Motor neuron (in vitro differentiated cells): ENCODE results near the gene DAG1. TPM values are rescaled to one million over a fixed set of nuclear protein-coding genes. Genes with fewer than 3 reads are reported as not detected.
A peak's percentile ranks its signal among the peaks of the same experiment; 100 is the strongest.

Experiments
- ATAC-seq, 8 experiments: fragments of 200-7000 bp; cut with Tn5 transposase; replicated peaks in 6 of 8; 2 replicates each; pipeline ENCODE4 v1.8.0; 2021; ENCODE audit warnings: mild to moderate bottlenecking in 8 of 8, moderate library complexity in 8 of 8
- H3K27ac ChIP-seq, 2 donors: fragments of 250-450 bp; sonication (Bioruptor Pico); 2 replicates each; pipeline ENCODE4 v1.9.0; 2021; ENCODE audit warnings: antibody characterized with exemption in 2 of 2, mild to moderate bottlenecking in 2 of 2, moderate library complexity in 1 of 2
- H3K4me1 ChIP-seq, 2 donors: fragments of 250-450 bp; sonication (Bioruptor Pico); replicated peaks in 1 of 2; 2 replicates each; pipeline ENCODE4 v1.6.1; 2021; ENCODE audit warnings: antibody characterized with exemption in 2 of 2, mild to moderate bottlenecking in 2 of 2, moderate library complexity in 1 of 2
- H3K4me3 ChIP-seq, 5 donors: fragments of 250-450 bp; sonication (Bioruptor Pico); 2 replicates each; pipeline ENCODE4 v1.9.0; 2021; ENCODE audit warnings: antibody characterized with exemption in 5 of 5, mild to moderate bottlenecking in 5 of 5, moderate library complexity in 4 of 5
- WGBS, 10 experiments: fragments of 450-650 bp; shearing (Covaris generic); methylation state at CpG; one replicate each; pipeline ENCODE4 v1.0.0; 2022; 5-methylcytosine and 5-hydroxymethylcytosine counted together
- in situ Hi-C, 9 experiments: fragments of 400-800 bp; cut with MboI; loops; one replicate each; pipeline ENCODE4 v1.15.0; 2021; ENCODE audit warnings: low sequenced_read_pairs in 9 of 9, low pct_unique_long_range_greater_than_20kb in 2 of 9; ENCODE audit not compliant: unreplicated experiment in 9 of 9
- total RNA-seq, 8 experiments: library from RNA; unstranded; fragments of 300-600 nt; gene quantifications; 2 replicates each; pipeline versions ENCODE4 v1.2.3 to v1.2.4, GENCODE V29; 2022

Gene DAG1
- total RNA-seq, 8 experiments from 2014 or later = 21.6 to 69.1 (median 37.5) TPM

- peak within 1 kb of the TSS; percentile 45 to 67 for H3K27ac ChIP-seq
- 0 to 50% (median 18%) methylated on average over 1 to 9 of the region's 76 CpGs; no CpG with 5 or more reads in 2 of the 10 experiments for WGBS, 10 experiments
- ATAC-seq = peak; percentile 70 to 92 (median 89)
- H3K4me1 ChIP-seq = peaks cover 11 to 18% of the 10 kb centered on the region in 2 donors
- H3K4me3 ChIP-seq = peak within 1 kb of the TSS; percentile 51 to 86 (median 54)
- in situ Hi-C loops = no loop called here
These were observed 83.9 kb downstream of the DAG1 start, which contains the start of gene BSN for GRCh38 chr3:49553692-49554632. BSN (plus strand) TSS chr3:49554477; CDS start chr3:49554603, 126 bp downstream.

GRCh38 chr3:49554633-49555265 is 84.7 kb downstream of the DAG1 start:
- Histone ChIP-seq H3K4me3 (peak overlapping the region; percentile 51 to 86 (median 54)), H3K4me1 (peaks cover 11 to 18% of the 10 kb centered on the region in 2 donors), H3K27ac (peak overlapping the region; percentile 45 to 67)
- peak; percentile 56 to 88 (median 59) for ATAC-seq
- in situ Hi-C loops = no loop called here
- 0 to 8% (median 0%) methylated on average over 2 to 7 of the region's 66 CpGs; no CpG with 5 or more reads in 6 of the 10 experiments for WGBS, 10 experiments

GRCh38 chr3:49556500-49557275 is 86.6 kb downstream of the DAG1 start:
- in situ Hi-C loops = no loop called here
- H3K4me3 ChIP-seq = no peak overlapping the region
- WGBS, 10 experiments = 0 to 100% (median 44%) methylated on average over 1 of the region's 3 CpGs; no CpG with 5 or more reads in 5 of the 10 experiments
- H3K27ac ChIP-seq = no peak overlapping the region
- no peak for ATAC-seq
- H3K4me1 ChIP-seq = peaks cover 11 to 18% of the 10 kb centered on the region in 2 donors

GRCh38 chr3:49563040-49563578 is 93.0 kb downstream of the DAG1 start:
- ATAC-seq = peak in 3 of 8 experiments; percentile 19 to 40 (median 39)
- in situ Hi-C loops = no loop called here
- no peak overlapping the region for H3K4me3 ChIP-seq
- no peaks in the 10 kb centered on the region for H3K4me1 ChIP-seq
- WGBS, 10 experiments = 33 to 80% methylated on average over 1 of the region's 4 CpGs; no CpG with 5 or more reads in 8 of the 10 experiments
- H3K27ac ChIP-seq = no peak overlapping the region

- no peak for ATAC-seq
- in situ Hi-C loops = no loop called here
- Histone ChIP-seq H3K4me3 (no peak overlapping the region), H3K4me1 (no peaks in the 10 kb centered on the region), H3K27ac (no peak overlapping the region)
- WGBS, 10 experiments = 86 to 100% (median 96%) methylated on average over 1 to 4 of the region's 4 CpGs; no CpG with 5 or more reads in 5 of the 10 experiments
These were observed 93.7 kb downstream of the DAG1 start for GRCh38 chr3:49563766-49564165.

GRCh38 chr3:49566312-49566711 is 96.2 kb downstream of the DAG1 start:
- no peak overlapping the region for H3K4me3 ChIP-seq
- H3K27ac ChIP-seq = no peak overlapping the region
- no peaks in the 10 kb centered on the region for H3K4me1 ChIP-seq
- 22 to 100% (median 73%) methylated on average over 1 to 2 of the region's 2 CpGs; no CpG with 5 or more reads in 4 of the 10 experiments for WGBS, 10 experiments
- in situ Hi-C loops = no loop called here
- ATAC-seq = peak in 1 of 8 experiments; percentile 23

- peak in 2 of 8 experiments; percentile 90 to 97 for ATAC-seq
- no peak overlapping the region for H3K4me3 ChIP-seq
- H3K4me1 ChIP-seq = no peaks in the 10 kb centered on the region
- H3K27ac ChIP-seq = no peak overlapping the region
- in situ Hi-C loops = no loop called here
- WGBS, 10 experiments = 8 to 90% (median 40%) methylated on average over 1 to 2 of the region's 2 CpGs; no CpG with 5 or more reads in 5 of the 10 experiments
These were observed 97.3 kb downstream of the DAG1 start for GRCh38 chr3:49567406-49567805.

- no peak for ATAC-seq
- no peak overlapping the region for H3K4me3 ChIP-seq
- H3K27ac ChIP-seq = no peak overlapping the region
- H3K4me1 ChIP-seq = no peaks in the 10 kb centered on the region
- in situ Hi-C loops = no loop called here
These were observed 98.9 kb downstream of the DAG1 start for GRCh38 chr3:49568965-49569364.

GRCh38 chr3:49570028-49570654 is 100.1 kb downstream of the DAG1 start:
- WGBS, 10 experiments = 13 to 74% (median 51%) methylated on average over 1 to 4 of the region's 6 CpGs; no CpG with 5 or more reads in 2 of the 10 experiments
- no peaks in the 10 kb centered on the region for H3K4me1 ChIP-seq
- in situ Hi-C loops = no loop called here
- H3K4me3 ChIP-seq = no peak overlapping the region
- no peak overlapping the region for H3K27ac ChIP-seq
- no peak for ATAC-seq

- H3K27ac ChIP-seq = no peak overlapping the region
- no peak for ATAC-seq
- no peak overlapping the region for H3K4me3 ChIP-seq
- no peaks in the 10 kb centered on the region for H3K4me1 ChIP-seq
- in situ Hi-C loops = no loop called here
These were observed 112.1 kb downstream of the DAG1 start for GRCh38 chr3:49582177-49582576.
